HEK293 (cell line): Measurements from ENCODE around the gene KLK2.

Experiments
- CTCF ChIA-PET: fragments of 350-600 bp; formaldehyde crosslinking; extraction: SDS; loops from one replicate; lab custom pipeline; 2021; ENCODE audit warnings: antibody characterized with exemption; lab: Yijun Ruan, JAX
- POLR2A ChIA-PET: fragments of 300-600 bp; formaldehyde crosslinking; extraction: SDS; loops from one replicate; lab custom pipeline; 2020; ENCODE audit warnings: antibody characterized with exemption, inconsistent platforms; lab: Yijun Ruan, JAX
- H3K27ac ChIP-seq: fragments of 200-500 bp; sonication (Bioruptor generic); 2 replicates; pipeline ENCODE4 v1.5.1; 2014; ENCODE audit warnings: low read depth, low read length, control low read depth, inconsistent platforms; ENCODE audit errors: extremely low read depth
- H3K36me3 ChIP-seq, 2 experiments: fragments of 200-500 bp in 1 of 2; sonication (Bioruptor generic) in 1 of 2; 1 replicate in 1 of 2; 2 replicates in 1 of 2; pipeline ENCODE4 v1.5.1; 2014 to 2017; ENCODE audit warnings: inconsistent platforms in 2 of 2, low read length in 2 of 2; ENCODE audit not compliant: control insufficient read depth in 2 of 2, insufficient read depth in 1 of 2
- H3K4me1 ChIP-seq: fragments of 200-500 bp; sonication (Bioruptor generic); 2 replicates; pipeline ENCODE4 v1.5.1; 2014; ENCODE audit warnings: mild to moderate bottlenecking, low read length, inconsistent platforms; ENCODE audit not compliant: control insufficient read depth, insufficient read depth
- H3K4me3 ChIP-seq: 2 replicates; pipeline ENCODE4 v1.5.1; 2011; ENCODE audit warnings: low read depth, mild to moderate bottlenecking, control low read depth, low read length, moderate library complexity
- H3K9me3 ChIP-seq: fragments of 200-500 bp; sonication (Bioruptor generic); 2 replicates; pipeline ENCODE4 v1.5.1; 2014; ENCODE audit warnings: low read depth, low read length, inconsistent platforms; ENCODE audit not compliant: control insufficient read depth, insufficient read depth
- FEZF1 ChIP-seq: fragments of 450-650 bp; formaldehyde crosslinking; IDR thresholded peaks from 2 replicates; pipeline ENCODE4 v1.5.1; 2016; ENCODE audit warnings: missing biosample characterization, missing genetic modification characterization
- GFI1B ChIP-seq: fragments of 450-650 bp; formaldehyde crosslinking; IDR thresholded peaks from 2 replicates; pipeline ENCODE4 v1.5.1; 2016; ENCODE audit warnings: missing biosample characterization, missing genetic modification characterization
- GLIS1 ChIP-seq: fragments of 450-650 bp; formaldehyde crosslinking; IDR thresholded peaks from 2 replicates; pipeline ENCODE4 v1.5.1; 2016; ENCODE audit warnings: missing biosample characterization, missing genetic modification characterization
- HIC1 ChIP-seq: fragments of 450-650 bp; formaldehyde crosslinking; IDR thresholded peaks from 2 replicates; pipeline ENCODE4 v1.5.1; 2016; ENCODE audit warnings: missing biosample characterization, missing genetic modification characterization
- HOXA7 ChIP-seq: sonication (generic); formaldehyde crosslinking; IDR thresholded peaks from 2 replicates; pipeline ENCODE4 v1.8.1; 2022; ENCODE audit warnings: missing genetic modification reagents, borderline replicate concordance
- MEIS1 ChIP-seq: sonication (generic); formaldehyde crosslinking; IDR thresholded peaks from 2 replicates; pipeline ENCODE4 v1.8.1; 2022; ENCODE audit warnings: missing genetic modification reagents, mild to moderate bottlenecking, borderline replicate concordance
- PRDM4 ChIP-seq: fragments of 450-650 bp; formaldehyde crosslinking; IDR thresholded peaks from 2 replicates; pipeline ENCODE4 v1.5.1; 2017; ENCODE audit warnings: missing biosample characterization, missing genetic modification characterization
- SCRT1 ChIP-seq: fragments of 450-650 bp; formaldehyde crosslinking; IDR thresholded peaks from 2 replicates; pipeline ENCODE4 v1.5.1; 2016; ENCODE audit warnings: missing biosample characterization, missing genetic modification characterization, borderline replicate concordance
- SETDB1 ChIP-seq: IDR thresholded peaks from one replicate; pipeline ENCODE4 v1.6.1; 2017; ENCODE audit warnings: mild to moderate bottlenecking, low read length, moderate library complexity, mixed read lengths; ENCODE audit not compliant: insufficient read length
- TCF7L2 ChIP-seq: IDR thresholded peaks from 2 replicates; pipeline ENCODE4 v1.6.1; 2011; ENCODE audit warnings: low read depth, mild to moderate bottlenecking, inconsistent platforms, low read length, moderate library complexity, borderline replicate concordance
- WT1 ChIP-seq: fragments of 450-650 bp; formaldehyde crosslinking; IDR thresholded peaks from 2 replicates; pipeline ENCODE4 v1.5.1; 2016; ENCODE audit warnings: missing biosample characterization, missing genetic modification characterization
- ZBTB6 ChIP-seq: fragments of 450-650 bp; formaldehyde crosslinking; IDR thresholded peaks from 2 replicates; pipeline ENCODE4 v1.5.1; 2017; ENCODE audit warnings: missing biosample characterization, missing genetic modification characterization
- ZIC2 ChIP-seq: fragments of 450-650 bp; formaldehyde crosslinking; IDR thresholded peaks from 2 replicates; pipeline ENCODE4 v1.5.1; 2016; ENCODE audit warnings: missing biosample characterization, missing genetic modification characterization
- ZNF10 ChIP-seq: fragments of 450-650 bp; formaldehyde crosslinking; IDR thresholded peaks from 2 replicates; pipeline ENCODE4 v1.5.1; 2017; ENCODE audit warnings: missing biosample characterization, missing genetic modification characterization
- ZNF133 ChIP-seq: fragments of 450-650 bp; formaldehyde crosslinking; IDR thresholded peaks from 2 replicates; pipeline ENCODE4 v1.5.1; 2016; ENCODE audit warnings: missing biosample characterization, missing genetic modification characterization
- ZNF169 ChIP-seq: fragments of 450-650 bp; formaldehyde crosslinking; IDR thresholded peaks from 2 replicates; pipeline ENCODE4 v1.5.1; 2016; ENCODE audit warnings: missing biosample characterization, missing genetic modification characterization
- ZNF239 ChIP-seq: fragments of 450-650 bp; formaldehyde crosslinking; IDR thresholded peaks from 2 replicates; pipeline ENCODE4 v1.5.1; 2016; ENCODE audit warnings: missing biosample characterization, missing genetic modification characterization
- ZNF24 ChIP-seq: fragments of 450-650 bp; formaldehyde crosslinking; IDR thresholded peaks from 2 replicates; pipeline ENCODE4 v1.5.1; 2016; ENCODE audit warnings: missing biosample characterization, missing genetic modification characterization
- ZNF266 ChIP-seq: fragments of 450-650 bp; formaldehyde crosslinking; IDR thresholded peaks from 2 replicates; pipeline ENCODE4 v1.5.1; 2016; ENCODE audit warnings: missing biosample characterization, missing genetic modification characterization, low read depth
- ZNF302 ChIP-seq: fragments of 450-650 bp; formaldehyde crosslinking; IDR thresholded peaks from 2 replicates; pipeline ENCODE4 v1.5.1; 2016; ENCODE audit warnings: missing biosample characterization, missing genetic modification characterization, low read depth
- ZNF341 ChIP-seq: fragments of 450-650 bp; formaldehyde crosslinking; IDR thresholded peaks from 2 replicates; pipeline ENCODE4; 2016; ENCODE audit warnings: low read depth, missing biosample characterization, missing genetic modification characterization
- ZNF544 ChIP-seq: fragments of 450-650 bp; formaldehyde crosslinking; IDR thresholded peaks from 2 replicates; pipeline ENCODE4 v1.5.0; 2017; ENCODE audit warnings: missing biosample characterization, missing genetic modification characterization
- ZNF560 ChIP-seq: fragments of 450-650 bp; formaldehyde crosslinking; IDR thresholded peaks from 2 replicates; pipeline ENCODE4 v1.5.1; 2017; ENCODE audit warnings: missing biosample characterization, missing genetic modification characterization, borderline replicate concordance
- ZNF600 ChIP-seq: fragments of 450-650 bp; formaldehyde crosslinking; IDR thresholded peaks from 2 replicates; pipeline ENCODE4 v1.5.1; 2016; ENCODE audit warnings: missing biosample characterization, missing genetic modification characterization
- ZNF624 ChIP-seq: fragments of 450-650 bp; formaldehyde crosslinking; IDR thresholded peaks from 2 replicates; pipeline ENCODE4 v1.5.1; 2017; ENCODE audit warnings: missing biosample characterization, missing genetic modification characterization
- ZNF707 ChIP-seq: fragments of 450-650 bp; formaldehyde crosslinking; IDR thresholded peaks from 2 replicates; pipeline ENCODE4 v1.5.1; 2016; ENCODE audit warnings: missing biosample characterization, missing genetic modification characterization
- ZNF747 ChIP-seq: fragments of 450-650 bp; formaldehyde crosslinking; IDR thresholded peaks from 2 replicates; pipeline ENCODE4 v1.5.1; 2016; ENCODE audit warnings: missing biosample characterization, missing genetic modification characterization
- ZNF792 ChIP-seq: fragments of 450-650 bp; formaldehyde crosslinking; IDR thresholded peaks from 2 replicates; pipeline ENCODE4 v1.5.1; 2016; ENCODE audit warnings: missing biosample characterization, missing genetic modification characterization
- ZSCAN4 ChIP-seq: fragments of 450-650 bp; formaldehyde crosslinking; IDR thresholded peaks from 2 replicates; pipeline ENCODE4 v1.5.1; 2017; ENCODE audit warnings: missing biosample characterization, missing genetic modification characterization
- ZXDB ChIP-seq: fragments of 450-650 bp; formaldehyde crosslinking; IDR thresholded peaks from 2 replicates; pipeline ENCODE4 v1.5.1; 2016; ENCODE audit warnings: missing biosample characterization, missing genetic modification characterization

Gene KLK2

GRCh38 chr19:50843701-50844221 lies 29.5 kb upstream of the KLK2 start:
- Histone ChIP-seq H3K27ac (no peak overlapping the region), H3K4me1 (peaks cover 15% of the 10 kb centered on the region), H3K36me3 (no peaks in the 10 kb centered on the region), H3K4me3 (no peak overlapping the region), H3K9me3 (no peaks in the 10 kb centered on the region)
- POLR2A ChIA-PET, result interaction anchor here (0.5 to 3.2 kb wide), 4 partner anchors 11 to 979 kb away, joined by 3 to 19 read pairs (median 8); partner anchors contain the start of gene KLK3
- TF ChIP-seq GFI1B (tag by site-specific recombination) (no peak), MEIS1 (no peak), ZNF133 (tag by site-specific recombination) (no peak), ZNF560 (tag by site-specific recombination) (no peak), HIC1 (tag by site-specific recombination) (no peak), ZNF239 (no peak), HOXA7 (no peak), GLIS1 (peak; percentile 93), SCRT1 (tag by site-specific recombination) (no peak), ZNF792 (tag by site-specific recombination) (no peak), ZNF600 (tag by site-specific recombination) (no peak), TCF7L2 (peak; percentile 68; the same call in 1 of the 2 replicates), ZIC2 (tag by site-specific recombination) (peak; percentile 8; the same call in 1 of the 2 replicates), ZNF747 (tag by site-specific recombination) (no peak), WT1 (tag by site-specific recombination) (no peak), ZNF302 (tag by site-specific recombination) (no peak), ZNF169 (tag by site-specific recombination) (0 out of 2 replicates have a peak, but pooled peaks have one; percentile 45)
- CTCF ChIA-PET, result interaction anchor here (0.6 to 2.4 kb wide), 6 partner anchors 11 to 433 kb away, joined by 3 to 13 read pairs (median 4); partner anchors contain the start of gene KLK3

- Histone ChIP-seq H3K36me3 (no peaks in the 10 kb centered on the region), H3K4me3 (no peak overlapping the region), H3K9me3 (no peaks in the 10 kb centered on the region), H3K4me1 (peaks cover 15% of the 10 kb centered on the region), H3K27ac (no peak overlapping the region)
- CTCF ChIA-PET, result interaction anchor here (0.6 to 2.4 kb wide), 4 partner anchors 61 to 380 kb away, joined by 3 to 13 read pairs (median 4); no protein-coding TSS in a partner anchor
- POLR2A ChIA-PET, result interaction anchor here (0.5 to 3.2 kb wide), 3 partner anchors 11 to 68 kb away, joined by 3 to 19 read pairs (median 4); partner anchors contain the start of gene KLK3
- TF ChIP-seq ZNF24 (no peak), PRDM4 (tag by site-specific recombination) (peak; percentile 80), ZBTB6 (no peak), ZNF544 (tag by site-specific recombination) (no peak), ZIC2 (tag by site-specific recombination) (peak; percentile 88), FEZF1 (tag by site-specific recombination) (no peak), ZNF266 (tag by site-specific recombination) (no peak), ZNF624 (no peak), ZNF707 (tag by site-specific recombination) (no peak), ZSCAN4 (tag by site-specific recombination) (no peak), SETDB1 (no peak), ZNF10 (tag by site-specific recombination) (no peak), HOXA7 (no peak), ZNF341 (peak; percentile 90), ZXDB (no peak), GLIS1 (peak; percentile 97)
Measured at GRCh38 chr19:50844296-50844935, 28.8 kb upstream of the KLK2 start.
